Erythroblast (primary cell): Measurements from ENCODE around the gene ZNF805.
A peak's percentile ranks its signal among the peaks of the same experiment; 100 is the strongest.
"Not testable (repeated sequence)": the region's sequence is repeated elsewhere in the genome, so short reads cannot be mapped to it uniquely, and the experiment has no call there.

ENCODE experiments used
- DNase-seq, 2 experiments: peaks; one replicate each; lab custom pipeline; 2025; lab: John Stamatoyannopoulos, UW
- GATA1 ChIP-seq: IDR thresholded peaks from 2 replicates; pipeline ENCODE4 v1.6.1; 2011; ENCODE audit warnings: low read depth, mild to moderate bottlenecking, control low read depth, low read length, moderate library complexity
- POLR2A ChIP-seq: IDR thresholded peaks from 2 replicates; pipeline ENCODE4 v1.6.1; 2011; ENCODE audit warnings: mild to moderate bottlenecking, low read length

Gene ZNF805

DNA sequence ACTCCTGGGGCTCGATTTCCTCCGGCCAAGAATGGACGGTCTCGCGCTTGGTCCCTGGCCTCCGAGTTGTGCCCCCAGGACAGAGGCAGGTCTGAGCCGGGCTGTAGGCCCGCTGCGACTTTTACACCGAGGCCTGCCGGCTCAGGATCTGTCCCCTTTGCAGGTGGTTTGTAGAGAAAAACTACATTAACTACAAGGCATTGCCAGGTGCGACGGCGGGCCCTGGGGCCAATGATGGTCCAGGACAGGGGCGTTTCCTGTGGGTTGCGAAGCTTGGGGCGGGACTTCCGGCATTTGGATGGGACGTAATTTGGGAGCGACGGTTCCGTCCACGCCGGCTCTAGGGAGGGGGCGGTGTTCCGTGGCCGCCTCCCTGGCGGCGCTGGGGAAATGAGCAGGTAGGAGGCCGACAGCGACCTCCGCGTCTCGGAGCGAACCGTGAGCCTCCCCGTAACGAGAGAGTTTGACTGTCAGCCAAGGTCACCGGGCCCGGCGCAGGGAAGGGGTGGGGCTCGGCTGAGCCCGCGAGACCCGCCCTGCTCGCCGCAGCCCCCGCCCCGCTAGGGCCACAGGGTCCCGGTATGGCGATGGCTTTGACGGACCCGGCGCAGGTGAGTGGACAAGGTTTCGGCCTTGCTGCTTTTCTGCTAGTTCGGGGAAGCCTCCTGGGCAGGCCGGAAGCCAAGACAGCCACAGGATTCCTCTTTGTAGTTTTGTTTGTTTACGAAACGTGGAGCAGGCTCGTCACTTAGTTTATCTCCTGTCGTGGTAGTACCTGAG, at the start of gene ZNF805:
Gene ZNF805 (plus strand): TSS at position 322 of the 780 bp plus-strand sequence. CDS start 260 bp downstream, at position 582.
- TF ChIP-seq POLR2A, result peak; percentile 85
- TF ChIP-seq GATA1, result no peak
- peak; percentile 94 to 96 for DNase-seq

DNA sequence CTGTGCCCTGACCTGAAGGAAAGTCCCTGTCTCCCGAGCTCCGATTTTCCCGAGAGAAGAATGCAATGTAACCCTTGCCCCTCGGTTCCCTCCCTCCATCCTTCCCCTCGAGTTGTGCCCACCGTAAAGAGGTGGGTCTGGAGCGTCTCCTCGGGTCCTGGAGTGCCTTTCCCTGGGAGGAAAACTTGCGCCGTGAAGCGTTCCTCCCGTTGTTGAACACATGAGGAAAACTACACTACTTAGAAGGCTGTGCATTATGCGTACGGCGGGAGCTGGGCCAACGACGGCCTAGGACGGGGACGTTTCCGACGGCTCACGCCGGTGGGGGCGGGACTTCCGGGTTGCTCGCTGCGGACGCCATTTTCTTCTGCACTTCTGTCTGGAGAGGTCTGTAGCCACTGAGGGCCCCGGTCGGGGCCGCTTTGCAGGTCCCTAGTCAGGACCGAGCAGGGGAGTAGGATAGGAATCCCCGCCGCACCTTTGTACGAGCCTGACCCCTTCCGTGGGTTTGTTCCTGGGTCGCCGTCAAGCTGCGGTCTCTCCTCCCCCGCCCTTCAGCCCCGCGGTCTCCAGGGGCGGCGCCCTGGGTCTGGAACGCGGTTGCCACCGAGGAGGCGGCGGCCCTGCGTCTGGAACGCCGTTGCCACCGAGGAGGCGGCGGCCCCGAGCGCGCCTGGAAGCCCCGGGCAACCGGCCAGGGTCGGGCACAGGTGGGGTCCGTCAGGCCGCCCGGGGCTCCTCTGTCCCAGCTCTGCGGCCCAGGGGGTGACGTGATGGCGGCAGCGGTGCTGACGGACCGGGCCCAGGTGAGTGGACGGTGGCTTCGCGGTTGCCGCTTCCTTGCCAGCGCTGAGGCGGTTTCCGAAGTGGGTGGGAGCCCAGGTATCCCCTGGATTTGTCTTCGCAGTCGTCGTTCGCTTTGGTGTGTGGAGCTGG, 49.0 kb upstream of the ZNF805 start, which contains the start of gene ZNF264:
Gene ZNF264 (plus strand): TSS at position 360 of the 936 bp plus-strand sequence. CDS start 414 bp downstream, at position 774.
- TF ChIP-seq GATA1 (no peak), POLR2A (peak; percentile 74)
- peak; percentile 89 for DNase-seq

DNA sequence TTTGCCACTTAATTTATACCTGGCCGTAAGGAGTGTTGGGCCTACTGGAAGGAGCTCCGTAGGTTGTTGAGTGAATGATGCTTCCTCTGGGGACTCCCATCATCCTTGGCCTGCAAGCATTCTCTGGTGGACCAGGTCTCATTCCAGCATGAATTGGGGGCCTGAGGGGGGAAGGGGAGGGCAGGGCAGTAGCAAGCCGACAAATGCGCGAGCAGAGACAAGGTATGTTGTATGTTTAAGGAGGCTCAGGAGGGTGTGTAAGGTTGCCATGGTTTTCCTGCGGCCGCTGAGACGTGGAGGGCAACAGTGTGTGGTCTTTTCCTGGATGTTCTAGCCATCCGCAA, 48.4 kb upstream of the ZNF805 start:
- no peak for TF ChIP-seq POLR2A
- no peak for TF ChIP-seq GATA1
- peak in 1 of 2 experiments; percentile 42 for DNase-seq

DNA sequence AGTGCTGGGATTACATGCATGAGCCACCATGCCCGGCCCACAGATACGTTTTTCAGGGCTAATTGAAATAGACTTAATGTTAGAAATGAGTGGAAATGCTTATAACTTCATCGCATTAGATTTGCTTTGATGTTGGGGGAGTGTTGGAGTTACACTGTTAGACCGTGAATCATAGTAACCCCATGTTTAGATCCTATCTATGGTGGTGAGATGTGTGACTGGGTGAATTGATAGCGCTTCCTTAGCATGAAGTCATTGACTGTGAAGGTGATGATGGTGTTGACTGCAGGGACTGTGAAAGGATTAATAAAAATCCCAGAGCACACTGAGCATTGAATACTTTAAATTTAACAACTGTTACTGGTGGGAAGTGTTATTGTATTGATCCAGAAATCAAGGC, 47.4 kb upstream of the ZNF805 start:
- TF ChIP-seq POLR2A (no peak), GATA1 (no peak)
- peak; percentile 15 to 42 for DNase-seq

DNA sequence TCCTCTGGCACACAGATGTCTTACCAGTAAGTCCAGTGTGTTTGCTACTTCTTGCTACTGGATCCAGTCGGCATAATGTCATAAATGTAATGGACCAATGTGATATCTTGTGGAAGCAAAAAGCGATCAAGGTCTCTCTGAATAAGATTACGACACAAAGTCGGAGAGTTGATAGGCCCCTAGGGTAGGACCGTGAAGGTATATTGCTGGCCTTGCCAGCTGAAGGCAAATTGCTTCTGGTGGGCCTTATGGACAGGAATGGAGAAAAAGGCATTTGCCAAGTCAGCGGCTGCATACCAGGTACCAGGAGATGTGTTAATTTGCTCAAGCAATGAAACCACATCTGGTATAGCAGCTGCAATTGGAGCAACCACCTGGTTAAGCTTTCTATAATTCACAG, 42.6 kb upstream of the ZNF805 start:
- DNase-seq, result not testable (repeated sequence)

DNA sequence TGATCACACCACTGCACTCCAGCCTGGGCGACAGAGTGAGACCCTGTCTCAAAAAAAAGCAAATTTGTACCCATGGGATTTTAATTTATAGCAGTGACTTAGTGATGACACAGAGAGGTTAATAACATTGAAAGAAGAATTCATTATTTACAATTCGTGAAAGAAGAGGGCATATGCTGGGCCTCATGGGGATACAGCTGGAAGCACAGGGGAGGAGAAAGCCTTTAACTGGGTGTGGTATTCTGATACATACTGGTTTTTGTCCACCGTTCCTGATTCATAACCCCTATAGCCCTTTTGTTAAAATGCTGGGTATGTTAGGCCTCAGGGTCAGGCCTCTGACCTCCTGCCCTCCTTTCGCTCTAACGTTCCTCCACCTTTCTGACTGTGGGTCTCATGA, 38.3 kb upstream of the ZNF805 start:
- DNase-seq, result no peak
- TF ChIP-seq GATA1 (no peak), POLR2A (no peak)

DNA sequence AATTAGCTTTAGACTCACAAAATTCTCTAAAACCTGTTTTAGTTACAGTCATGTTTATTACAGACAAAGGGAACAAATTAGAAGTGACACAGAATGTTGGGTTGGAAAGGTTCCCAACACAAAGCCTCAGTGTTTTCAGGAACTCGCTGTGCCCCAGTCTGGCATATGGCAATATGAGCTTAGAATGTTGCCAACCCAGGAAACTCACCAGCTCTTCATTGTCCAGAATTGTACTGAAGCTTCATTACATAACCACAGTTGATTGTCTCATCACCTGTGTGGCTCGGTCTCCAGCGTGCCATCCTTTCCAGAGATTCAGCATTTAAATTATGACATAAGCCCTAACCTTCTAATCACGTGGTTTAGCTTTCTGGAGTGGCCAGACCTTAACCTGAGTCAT, 30.1 kb upstream of the ZNF805 start:
- no peak for DNase-seq

DNA sequence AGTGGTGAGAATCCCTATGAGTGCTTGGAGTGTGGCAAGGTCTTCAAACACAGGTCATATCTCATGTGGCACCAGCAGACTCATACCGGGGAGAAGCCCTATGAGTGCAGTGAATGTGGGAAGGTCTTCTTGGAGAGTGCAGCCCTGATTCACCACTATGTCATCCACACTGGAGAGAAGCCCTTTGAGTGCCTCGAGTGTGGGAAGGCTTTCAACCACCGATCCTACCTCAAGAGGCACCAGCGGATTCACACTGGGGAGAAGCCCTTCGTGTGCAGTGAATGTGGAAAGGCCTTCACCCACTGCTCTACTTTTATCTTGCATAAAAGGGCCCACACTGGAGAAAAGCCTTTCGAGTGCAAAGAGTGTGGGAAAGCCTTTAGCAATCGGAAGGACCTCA, 28.3 kb upstream of the ZNF805 start:
- TF ChIP-seq POLR2A, result no peak
- TF ChIP-seq GATA1, result no peak
- DNase-seq, result no peak

More for the DNA sequence above, 30.1 kb upstream of the ZNF805 start:
- no peak for TF ChIP-seq POLR2A
- no peak for TF ChIP-seq GATA1

DNA sequence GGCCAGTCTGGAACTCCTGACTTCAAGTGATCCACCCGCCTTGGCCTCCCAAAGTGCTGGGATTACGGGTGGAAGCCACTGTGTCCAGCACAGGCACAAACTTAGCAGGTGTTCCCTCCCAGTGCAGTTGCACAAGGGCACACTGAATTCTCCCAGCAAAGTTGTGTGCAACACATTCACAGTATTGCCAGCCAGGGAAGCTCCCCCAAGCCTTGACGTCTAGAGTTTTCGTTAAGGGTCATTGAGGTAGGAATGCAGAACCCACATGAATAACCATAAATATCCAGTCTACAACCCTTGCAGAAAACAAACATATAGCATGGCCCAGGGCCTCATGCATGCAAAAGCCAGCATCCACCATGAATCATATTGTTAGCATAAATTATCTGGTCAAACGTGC, 12.9 kb upstream of the ZNF805 start:
- no peak for TF ChIP-seq GATA1
- DNase-seq, result no peak

DNA sequence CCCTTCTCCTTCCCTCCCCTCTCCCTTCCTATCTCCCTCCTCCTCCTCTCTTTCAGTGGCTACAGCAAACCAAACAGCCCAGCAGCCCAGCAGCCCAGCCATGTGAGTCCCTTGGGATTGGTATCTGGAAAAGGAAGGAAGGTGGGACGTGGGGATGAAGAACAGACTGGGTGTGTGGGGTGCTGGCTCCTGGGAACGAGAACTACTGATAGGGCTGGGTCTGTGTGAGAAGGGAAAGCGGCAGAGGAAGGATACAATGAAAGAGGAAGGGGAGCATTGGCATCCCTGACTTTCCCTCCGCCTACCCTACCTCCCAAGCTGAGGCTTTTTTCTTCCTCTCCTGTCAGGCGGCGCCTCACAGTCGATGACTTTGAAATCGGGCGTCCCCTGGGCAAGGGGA, 8.7 kb upstream of the ZNF805 start:
- DNase-seq, result no peak
- TF ChIP-seq GATA1 (no peak), POLR2A (no peak)

DNA sequence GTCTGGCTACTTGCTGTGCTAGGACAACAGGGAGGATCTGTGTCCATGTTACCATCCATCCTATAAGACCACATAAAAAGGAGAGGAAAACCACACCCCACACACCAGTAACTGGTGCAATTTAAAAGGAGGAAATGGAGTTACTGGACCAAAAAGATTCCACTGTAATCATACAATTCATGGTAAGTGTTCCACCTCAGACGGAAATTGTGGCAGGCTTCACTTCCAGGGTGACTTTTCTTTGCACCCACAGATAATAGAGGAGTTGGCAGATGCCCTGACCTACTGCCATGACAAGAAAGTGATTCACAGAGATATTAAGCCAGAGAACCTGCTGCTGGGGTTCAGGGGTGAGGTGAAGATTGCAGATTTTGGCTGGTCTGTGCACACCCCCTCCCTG, 7.2 kb upstream of the ZNF805 start:
- no peak for TF ChIP-seq POLR2A
- TF ChIP-seq GATA1, result no peak
- no peak for DNase-seq

DNA sequence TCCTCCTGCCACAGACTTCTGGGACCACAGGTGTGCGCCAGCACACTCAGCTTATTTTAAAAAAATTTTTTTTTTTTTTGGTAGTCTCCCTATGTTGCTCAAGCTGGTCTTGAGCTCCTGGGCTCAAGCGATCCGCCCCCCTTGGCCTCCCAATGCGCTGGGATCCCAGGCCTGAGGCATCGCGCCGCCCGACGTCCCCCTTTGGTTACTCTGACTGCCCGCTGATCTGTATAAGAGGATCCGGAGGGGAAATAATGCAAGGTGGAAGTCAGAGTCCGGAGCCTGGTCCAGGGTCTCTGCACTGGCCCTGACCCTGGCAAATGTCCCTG, 486 bp upstream of the ZNF805 start:
- TF ChIP-seq POLR2A (no peak), GATA1 (no peak)
- DNase-seq, result no peak

DNA sequence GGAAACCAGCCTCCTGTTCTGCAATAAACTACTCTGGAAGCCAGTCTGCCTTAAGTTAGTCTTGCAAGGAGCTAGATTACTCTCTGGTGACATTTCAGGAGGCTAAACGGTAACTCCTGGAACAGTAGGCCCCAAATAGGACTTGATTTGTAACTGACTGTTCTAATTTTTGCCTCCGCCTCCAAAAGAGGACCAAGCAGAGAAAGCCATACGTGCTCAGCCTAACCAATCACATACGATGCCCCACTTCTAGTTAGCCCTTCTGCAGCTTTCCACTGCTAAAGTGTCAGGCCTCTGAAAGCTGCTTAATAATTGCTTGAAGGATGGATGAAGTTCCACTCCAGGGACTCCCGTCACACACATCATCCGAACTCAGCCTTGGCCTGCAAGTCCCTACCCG, 744 bp downstream of the ZNF805 start:
- TF ChIP-seq POLR2A (no peak), GATA1 (no peak)
- DNase-seq, result peak; percentile 62 to 72

DNA sequence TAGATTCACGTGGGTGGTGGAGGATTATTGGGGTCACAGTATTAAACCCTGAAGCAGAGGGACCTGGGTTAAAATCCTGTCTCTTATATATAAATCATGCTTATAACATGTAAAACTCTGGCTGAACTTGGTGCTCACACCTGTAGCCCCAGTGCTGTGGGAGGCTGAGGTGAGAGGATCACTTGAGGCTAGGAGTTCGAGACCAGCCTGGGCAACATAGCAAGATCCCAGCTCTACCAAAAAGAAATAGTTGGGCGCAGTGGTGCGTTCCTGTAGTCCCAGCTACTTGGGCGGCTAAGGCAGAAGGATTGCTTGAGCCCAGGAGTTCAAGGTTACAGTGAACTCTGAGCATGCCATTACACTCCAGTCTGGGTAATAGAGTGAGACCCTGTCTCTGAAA, 2.4 kb downstream of the ZNF805 start:
- no peak for DNase-seq
- TF ChIP-seq POLR2A (no peak), GATA1 (no peak)
